Measurements from ENCODE around the gene NUDT22.

DNA sequence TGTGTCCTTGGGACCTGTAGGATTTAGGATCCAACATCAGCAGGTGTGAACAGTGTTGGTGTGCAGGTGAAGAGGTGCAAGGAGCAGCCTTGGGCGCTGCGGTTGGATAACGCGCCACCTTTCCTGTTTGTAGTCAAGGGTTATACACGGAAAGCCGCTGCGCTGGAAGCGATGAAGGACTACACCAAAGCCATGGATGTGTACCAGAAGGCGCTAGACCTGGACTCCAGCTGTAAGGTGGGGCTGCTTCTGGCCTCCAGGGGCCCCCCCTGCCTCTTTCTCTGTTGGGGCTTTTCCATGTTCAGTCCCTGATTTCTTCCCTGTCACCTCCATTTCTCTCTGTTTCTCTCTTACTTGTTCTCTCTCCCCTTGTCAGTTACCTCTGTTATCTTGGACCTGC, 23.1 kb upstream of the NUDT22 start:
- TF ChIP-seq, protein P1, sequence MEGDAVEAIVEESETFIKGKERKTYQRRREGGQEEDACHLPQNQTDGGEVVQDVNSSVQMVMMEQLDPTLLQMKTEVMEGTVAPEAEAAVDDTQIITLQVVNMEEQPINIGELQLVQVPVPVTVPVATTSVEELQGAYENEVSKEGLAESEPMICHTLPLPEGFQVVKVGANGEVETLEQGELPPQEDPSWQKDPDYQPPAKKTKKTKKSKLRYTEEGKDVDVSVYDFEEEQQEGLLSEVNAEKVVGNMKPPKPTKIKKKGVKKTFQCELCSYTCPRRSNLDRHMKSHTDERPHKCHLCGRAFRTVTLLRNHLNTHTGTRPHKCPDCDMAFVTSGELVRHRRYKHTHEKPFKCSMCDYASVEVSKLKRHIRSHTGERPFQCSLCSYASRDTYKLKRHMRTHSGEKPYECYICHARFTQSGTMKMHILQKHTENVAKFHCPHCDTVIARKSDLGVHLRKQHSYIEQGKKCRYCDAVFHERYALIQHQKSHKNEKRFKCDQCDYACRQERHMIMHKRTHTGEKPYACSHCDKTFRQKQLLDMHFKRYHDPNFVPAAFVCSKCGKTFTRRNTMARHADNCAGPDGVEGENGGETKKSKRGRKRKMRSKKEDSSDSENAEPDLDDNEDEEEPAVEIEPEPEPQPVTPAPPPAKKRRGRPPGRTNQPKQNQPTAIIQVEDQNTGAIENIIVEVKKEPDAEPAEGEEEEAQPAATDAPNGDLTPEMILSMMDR (IDR thresholded peaks at IDR 0.05), result no peak
- TF ChIP-seq POLR2A (IDR thresholded peaks at IDR 0.05) (no peak), POLR2AphosphoS5 (IDR thresholded peaks at IDR 0.05) (no peak), EP300 (IDR thresholded peaks at IDR 0.05) (no peak)
